GM19372 (cell line): ENCODE results near the gene TBC1D3E.
"Not testable (repeated sequence)": the region's sequence is repeated elsewhere in the genome, so short reads cannot be mapped to it uniquely, and the experiment has no call there.

Source experiments
- ATAC-seq: cut with Tn5 transposase; IDR thresholded peaks from one replicate; pipeline ENCODE4 v1.9.1; 2021; ENCODE audit warnings: mild to moderate bottlenecking, low read depth, moderate library complexity; ENCODE audit not compliant: unreplicated experiment

The TBC1D3E gene

DNA sequence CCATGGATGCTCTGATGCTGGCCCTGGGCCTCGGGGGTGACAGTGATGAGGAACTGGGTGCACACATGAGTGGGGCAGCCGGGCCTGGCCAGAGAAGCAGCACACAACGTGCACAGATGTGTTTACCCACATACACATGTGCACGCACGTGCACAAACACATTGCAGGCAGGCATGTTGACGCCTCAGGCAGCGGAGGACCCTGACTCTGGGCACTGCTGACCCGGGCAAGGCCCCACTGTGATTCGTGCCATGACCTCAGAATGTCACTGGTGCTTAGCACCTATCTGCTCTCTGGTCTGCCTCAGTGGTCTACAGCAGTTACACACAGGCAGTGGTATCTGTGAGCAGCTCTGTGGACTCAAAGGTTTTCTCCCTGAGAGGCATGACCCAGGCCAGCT, at the start of gene TBC1D3E:
Gene TBC1D3E (plus strand): TSS at position 301 of the 400 bp plus-strand sequence. CDS start 1,545 bp downstream, outside the sequence.
- ATAC-seq = not testable (repeated sequence)

DNA sequence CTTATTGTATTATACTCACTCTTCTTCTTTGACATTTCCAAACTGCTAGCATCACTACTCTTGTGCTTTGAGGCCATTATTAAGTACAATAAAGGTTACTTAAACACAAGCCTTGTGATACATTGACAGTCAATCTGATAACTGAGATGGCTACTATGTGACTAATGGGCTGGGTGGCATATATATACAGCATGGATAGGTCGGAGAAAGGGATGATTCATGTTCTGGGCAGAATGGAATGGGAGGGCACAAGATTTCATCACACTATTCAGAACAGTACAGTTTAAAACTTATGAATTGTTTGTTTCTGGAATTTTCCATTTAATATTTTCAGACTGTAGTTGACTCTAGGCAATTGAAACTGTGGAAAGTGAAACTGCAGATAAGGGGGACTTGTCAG, 40.4 kb upstream of the TBC1D3E start:
- ATAC-seq = not testable (repeated sequence)

DNA sequence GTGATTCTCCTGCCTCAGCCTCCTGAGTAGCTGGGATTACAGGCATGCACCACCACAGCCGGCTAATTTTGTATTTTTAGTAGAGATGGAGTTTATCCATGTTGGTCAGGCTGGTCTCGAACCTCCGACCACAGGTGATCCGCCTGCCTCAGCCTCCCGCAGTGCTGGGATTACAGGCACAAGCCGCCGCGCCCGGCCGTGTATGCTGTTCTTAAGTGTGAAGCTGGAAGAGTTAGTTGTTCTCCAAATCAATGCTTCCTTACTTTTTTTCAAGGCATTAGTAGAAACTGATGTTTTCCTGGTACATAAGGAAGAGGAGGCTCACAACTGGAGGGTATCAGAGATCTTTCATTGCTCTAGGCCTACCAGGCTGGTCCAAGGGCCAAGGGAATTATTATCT, 39.6 kb upstream of the TBC1D3E start:
- not testable (repeated sequence) for ATAC-seq

DNA sequence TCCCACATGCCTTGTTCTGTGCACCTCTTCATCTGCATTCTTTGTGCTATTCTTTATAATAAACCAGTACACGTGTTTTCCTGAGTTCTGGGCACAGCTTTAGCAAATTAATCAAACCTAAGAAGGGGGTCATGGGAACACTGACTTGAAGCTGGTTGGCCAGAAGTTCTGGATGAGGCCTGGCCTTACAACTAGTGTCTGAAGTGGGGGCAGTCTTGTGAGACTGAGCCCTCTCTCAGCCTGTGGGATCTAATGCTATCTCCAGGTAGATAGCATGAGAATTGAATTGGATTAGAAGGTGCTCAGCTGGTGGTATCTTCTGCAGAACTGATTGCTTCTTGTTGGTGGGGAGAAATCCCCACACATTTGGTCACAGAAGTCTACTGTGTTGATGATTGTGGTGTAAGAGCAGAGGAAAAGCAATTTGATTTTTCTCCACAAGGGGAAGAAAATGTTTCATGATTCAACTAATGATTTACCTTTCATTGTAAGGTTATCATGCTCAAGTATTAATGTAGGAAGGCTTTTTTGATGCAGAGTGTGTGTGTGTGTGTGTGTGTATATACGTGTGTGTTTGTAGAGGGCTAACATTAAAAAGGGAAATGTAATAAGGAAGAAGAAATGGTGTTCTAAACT, 33.6 kb upstream of the TBC1D3E start:
- not testable (repeated sequence) for ATAC-seq

DNA sequence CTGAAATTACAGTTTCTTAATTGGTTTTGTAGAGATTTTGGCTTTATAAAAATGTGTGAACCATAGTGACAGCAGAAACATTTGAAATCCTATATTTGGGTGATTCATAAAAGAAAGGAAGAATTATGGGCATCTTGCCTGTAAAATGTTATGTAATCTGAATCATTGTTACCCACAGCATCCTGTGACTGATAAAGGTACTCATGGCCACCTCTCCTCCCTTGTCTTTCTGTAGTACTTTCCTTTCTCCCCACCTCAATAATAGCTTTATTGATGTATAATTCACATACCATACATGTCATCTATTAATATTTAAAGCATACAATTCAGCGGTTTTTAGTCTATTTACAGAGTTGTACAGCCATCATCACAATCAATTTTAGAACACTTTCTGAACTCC, 28.5 kb upstream of the TBC1D3E start:
- ATAC-seq = not testable (repeated sequence)

DNA sequence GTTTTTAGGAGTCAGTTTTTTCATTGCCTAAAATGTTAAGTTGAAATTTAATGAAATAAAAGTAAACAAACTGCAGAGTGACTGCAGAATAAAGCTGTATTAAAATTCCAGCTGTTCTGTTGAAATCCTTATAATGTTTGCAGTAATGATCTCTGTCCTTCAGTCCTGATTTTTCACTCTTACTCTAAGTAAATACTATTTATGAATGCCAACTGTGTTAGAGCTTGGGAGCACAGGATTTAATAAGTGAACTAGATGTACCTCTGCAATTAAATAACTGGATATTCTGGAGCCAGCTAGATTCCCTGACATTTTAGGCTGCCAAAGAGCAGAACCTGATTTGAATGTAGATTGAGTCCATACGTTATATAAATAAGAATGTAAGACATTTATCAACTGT, 7.9 kb upstream of the TBC1D3E start:
- ATAC-seq = not testable (repeated sequence)

DNA sequence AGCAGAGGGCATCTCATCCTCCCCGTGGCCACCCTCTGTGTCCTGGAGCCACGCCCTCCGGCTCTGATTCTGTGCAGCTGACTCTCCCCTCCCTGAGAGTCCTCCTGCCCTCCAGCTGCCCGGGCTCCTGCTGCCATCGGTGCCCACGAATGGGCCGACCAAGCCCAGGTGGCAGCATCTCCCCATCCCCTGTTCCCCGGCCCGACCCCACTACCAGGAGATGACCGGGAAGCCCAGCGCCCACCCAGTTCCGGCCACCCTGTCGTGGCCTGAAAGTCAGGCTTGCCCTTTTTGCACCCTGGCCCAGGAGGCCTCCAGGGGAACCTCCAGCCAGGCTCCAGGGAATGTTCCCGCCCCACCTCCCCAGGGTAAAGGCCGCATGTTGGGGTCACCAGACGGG, 7.1 kb downstream of the TBC1D3E start:
- not testable (repeated sequence) for ATAC-seq
